Measurements from ENCODE around the gene CTNNA3.

GRCh38 chr10:67269828-67270227 is 426.2 kb downstream of the CTNNA3 start:
- TF ChIP-seq POLR2A (IDR thresholded peaks at IDR 0.05) (no peak), CTCF (IDR thresholded peaks at IDR 0.05) (no peak)

All from uterus (tissue), 2 donors.